ENCODE results near the gene KCNH8. TPM values are rescaled to one million over a fixed set of nuclear protein-coding genes. Genes with fewer than 3 reads are reported as not detected.

Gene KCNH8
- total RNA-seq, 1 experiment from 2014 or later: not detected

GRCh38 chr3:19476281-19476680, 328.0 kb downstream of the KCNH8 start:
- no peak for DNase-seq (ENCODE audit: low read depth)

DNA sequence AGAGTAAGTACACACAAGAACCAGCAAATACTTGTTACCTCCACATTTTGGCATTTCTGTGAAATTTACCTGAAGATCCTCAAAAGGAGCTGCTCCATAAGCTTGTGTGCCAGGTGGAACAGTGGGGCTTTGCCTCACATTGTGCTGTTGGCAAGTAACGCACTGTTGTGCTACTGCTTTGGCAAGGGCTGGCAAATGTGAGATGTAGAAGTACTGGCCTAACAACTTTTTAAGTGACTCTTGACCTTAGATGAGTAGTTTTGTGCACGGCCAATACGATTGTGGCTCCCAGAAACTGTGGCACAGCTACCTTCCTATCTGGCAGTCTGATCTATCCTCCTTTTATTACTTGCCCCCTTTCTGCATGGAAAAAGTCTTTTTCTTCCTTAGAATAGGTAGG, 337.0 kb downstream of the KCNH8 start:
- DNase-seq (ENCODE audit: low read depth): no peak

- DNase-seq (ENCODE audit: low read depth): no peak
Measured at GRCh38 chr3:19487386-19487785, 339.1 kb downstream of the KCNH8 start.

GRCh38 chr3:19488939-19489338, 340.6 kb downstream of the KCNH8 start:
- DNase-seq (ENCODE audit: low read depth): no peak

GRCh38 chr3:19489936-19490335, 341.6 kb downstream of the KCNH8 start:
- DNase-seq (ENCODE audit: low read depth): no peak

- no peak for DNase-seq (ENCODE audit: low read depth)
Measured at GRCh38 chr3:19506171-19506570, 357.9 kb downstream of the KCNH8 start.

- DNase-seq (ENCODE audit: low read depth): no peak
Measured at GRCh38 chr3:19522305-19522704, 374.0 kb downstream of the KCNH8 start.

DNA sequence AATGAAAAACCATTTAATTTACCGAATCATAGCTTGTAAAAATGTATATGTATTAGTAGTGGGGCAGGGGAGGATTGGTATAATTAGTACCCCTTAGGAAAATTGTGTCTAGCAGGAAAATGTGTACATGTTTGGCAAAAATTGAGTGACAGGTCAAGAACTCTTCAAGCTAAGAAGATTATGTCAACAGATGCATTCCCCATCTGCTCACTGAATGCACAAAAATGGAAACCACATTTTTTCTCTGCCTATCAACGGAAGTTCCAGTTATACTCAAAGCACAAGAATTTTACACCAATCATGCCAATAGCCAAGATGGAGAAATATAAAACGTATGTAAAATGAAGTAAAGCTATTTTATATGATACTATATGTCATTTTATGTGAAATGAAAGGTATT, 377.8 kb downstream of the KCNH8 start:
- DNase-seq (ENCODE audit: low read depth): no peak

DNA sequence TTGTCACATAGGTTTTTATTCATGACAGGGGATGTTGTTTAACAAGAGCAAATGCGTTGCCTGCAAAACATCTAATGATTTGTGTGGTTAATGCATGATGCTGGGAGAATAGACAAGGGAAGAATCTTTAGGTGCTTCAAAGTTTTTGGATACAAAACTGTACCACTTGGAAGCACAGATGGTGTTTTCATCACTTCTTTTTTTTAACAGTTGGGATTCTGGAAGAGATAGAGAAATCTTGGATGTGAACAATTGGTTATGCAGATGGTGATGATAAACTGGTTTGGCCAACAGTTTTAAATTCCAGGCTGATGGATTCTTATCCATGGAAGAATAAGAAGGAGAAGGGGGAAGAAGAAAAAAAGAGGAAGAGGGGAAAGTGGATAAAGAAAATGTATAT, 379.4 kb downstream of the KCNH8 start:
- no peak for DNase-seq (ENCODE audit: low read depth)

DNA sequence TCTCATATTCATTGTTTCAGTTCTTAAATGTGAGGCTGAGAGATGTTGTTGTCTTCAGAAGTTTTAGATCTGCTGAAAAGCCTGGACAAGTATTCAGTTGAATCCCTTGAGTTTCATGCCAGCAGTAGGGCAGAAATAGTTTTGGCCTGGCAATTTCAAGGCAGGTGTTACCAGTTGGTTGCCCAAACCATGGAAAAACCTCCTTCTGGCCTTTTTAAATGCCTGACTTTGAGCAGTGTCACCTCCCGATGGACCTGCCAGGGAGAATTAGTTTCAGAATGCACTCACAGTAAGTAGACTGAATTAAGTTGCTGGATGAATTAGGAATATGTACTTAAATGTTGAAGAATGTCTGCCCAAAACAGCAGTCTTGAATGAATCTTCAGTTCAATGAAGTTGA, 383.1 kb downstream of the KCNH8 start:
- DNase-seq (ENCODE audit: low read depth): no peak

GRCh38 chr3:19539518-19540392, 391.4 kb downstream of the KCNH8 start:
- DNase-seq (ENCODE audit: low read depth): no peak

DNA sequence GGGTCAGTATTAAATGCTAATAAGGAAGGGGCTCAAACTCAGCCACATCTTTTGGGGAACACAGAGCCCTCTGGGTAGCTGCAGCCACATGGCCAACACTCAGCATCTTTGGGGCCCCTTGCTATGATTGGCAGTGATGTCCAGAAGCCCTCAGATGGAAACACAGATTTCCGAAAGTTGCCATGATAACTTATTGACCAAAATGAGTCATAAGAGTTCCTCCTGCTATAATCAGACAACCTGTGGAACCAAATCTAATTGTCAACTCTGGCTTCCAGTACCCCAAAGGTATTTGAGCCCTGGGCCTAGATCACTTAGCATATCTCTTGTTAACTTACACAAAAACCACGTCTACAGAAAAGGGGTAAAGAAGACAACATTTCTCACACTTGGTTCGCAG, 392.2 kb downstream of the KCNH8 start:
- no peak for DNase-seq (ENCODE audit: low read depth)

- DNase-seq (ENCODE audit: low read depth): no peak
Measured at GRCh38 chr3:19541284-19541683, 393.0 kb downstream of the KCNH8 start.

DNA sequence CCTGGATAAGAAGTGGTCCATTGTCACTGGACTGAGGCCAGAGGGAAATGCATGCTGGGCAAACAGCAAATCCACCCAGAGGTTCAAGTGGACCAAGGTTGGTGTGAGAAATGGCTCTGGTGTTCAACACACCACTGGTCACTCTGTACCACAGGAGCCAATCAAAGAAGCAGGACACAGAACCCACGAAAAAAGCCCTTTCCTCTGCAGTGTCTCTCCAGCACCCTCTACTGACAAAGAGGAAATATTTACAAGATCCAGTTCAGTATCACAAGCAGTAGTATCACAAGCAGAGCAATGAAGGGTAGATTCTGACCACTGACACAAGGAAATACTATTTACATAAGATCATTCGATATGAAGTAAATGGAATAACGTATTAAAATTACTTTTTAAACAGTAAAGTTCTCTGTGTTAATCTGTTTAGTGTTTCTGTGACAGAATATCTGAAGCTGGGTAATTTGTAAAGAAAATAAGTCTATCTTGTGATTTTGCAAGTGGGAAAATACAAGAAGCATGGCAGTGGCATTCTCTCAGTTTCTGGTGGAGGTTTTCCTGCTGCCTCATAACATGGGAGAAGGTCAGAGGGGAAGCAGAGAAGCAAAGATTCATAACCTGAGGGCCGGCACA, 395.0 kb downstream of the KCNH8 start:
- DNase-seq (ENCODE audit: low read depth): no peak

- no peak for DNase-seq (ENCODE audit: low read depth)
Measured at GRCh38 chr3:19547665-19548464, 399.6 kb downstream of the KCNH8 start.

GRCh38 chr3:19559724-19560442, 411.6 kb downstream of the KCNH8 start:
- DNase-seq (ENCODE audit: low read depth): no peak

- no peak for DNase-seq (ENCODE audit: low read depth)
Measured at GRCh38 chr3:19573644-19574043, 425.3 kb downstream of the KCNH8 start.

DNA sequence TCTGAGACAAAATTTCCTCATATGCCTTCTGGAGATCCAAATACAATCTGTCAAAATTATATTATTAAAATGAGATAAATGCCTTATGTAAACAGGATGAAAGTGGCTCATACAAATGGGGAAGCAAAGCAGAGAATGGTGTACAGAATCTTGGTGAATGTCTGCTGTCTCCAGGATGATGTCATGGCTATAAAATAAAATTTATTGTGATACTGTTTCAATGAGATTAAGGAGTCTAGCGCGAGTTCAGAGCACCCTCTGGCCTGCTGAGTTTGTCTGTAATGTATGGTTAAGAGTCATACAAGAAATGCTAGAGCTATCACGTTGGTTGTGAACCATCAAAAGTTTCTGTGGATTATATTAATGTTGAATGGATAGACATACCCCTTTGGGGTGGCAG, 426.0 kb downstream of the KCNH8 start:
- DNase-seq (ENCODE audit: low read depth): no peak

GRCh38 chr3:19576343-19576742, 428.0 kb downstream of the KCNH8 start:
- DNase-seq (ENCODE audit: low read depth): no peak
